ENCODE results near the gene CEP83. TPM values are rescaled to one million over a fixed set of nuclear protein-coding genes. Genes with fewer than 3 reads are reported as not detected.
"Not testable (repeated sequence)": the region's sequence is repeated elsewhere in the genome, so short reads cannot be mapped to it uniquely, and the experiment has no call there.

Gene CEP83
- total RNA-seq, 2 experiments from 2014 or later, result 14.0 to 17.1 TPM

DNA sequence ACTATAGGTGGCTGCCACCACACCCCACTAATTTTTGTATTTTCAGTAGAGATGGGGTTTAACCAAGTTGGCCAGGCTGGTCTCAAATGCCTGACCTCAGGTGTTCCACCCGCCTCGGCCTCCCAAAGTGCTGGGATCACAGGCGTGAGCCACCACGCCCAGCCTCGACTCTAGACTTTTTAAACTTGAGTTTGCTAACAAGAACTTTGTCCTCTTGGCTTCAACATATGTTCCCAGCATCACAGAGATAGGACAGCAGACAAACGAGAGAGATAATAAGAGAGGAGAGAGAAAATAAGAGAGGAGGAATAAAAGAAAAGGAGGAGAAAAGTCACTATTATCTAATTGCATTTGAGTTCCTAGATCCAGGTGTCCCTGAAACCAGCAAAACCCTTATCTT is 119.1 kb downstream of the CEP83 start:
- DNase-seq, result no peak
- ChIA-PET CTCF (no interaction called here), POLR2A (no interaction called here)
- Mint-ChIP-seq H3K27me3 (no peaks in the 10 kb centered on the region), H3K9me3 (peaks cover 5% of the 10 kb centered on the region), H3K4me3 (no peak overlapping the region), H3K27ac (no peak overlapping the region), H3K36me3 (ENCODE audit: low read depth) (peaks cover 14% of the 10 kb centered on the region), H3K4me1 (no peaks in the 10 kb centered on the region)

DNA sequence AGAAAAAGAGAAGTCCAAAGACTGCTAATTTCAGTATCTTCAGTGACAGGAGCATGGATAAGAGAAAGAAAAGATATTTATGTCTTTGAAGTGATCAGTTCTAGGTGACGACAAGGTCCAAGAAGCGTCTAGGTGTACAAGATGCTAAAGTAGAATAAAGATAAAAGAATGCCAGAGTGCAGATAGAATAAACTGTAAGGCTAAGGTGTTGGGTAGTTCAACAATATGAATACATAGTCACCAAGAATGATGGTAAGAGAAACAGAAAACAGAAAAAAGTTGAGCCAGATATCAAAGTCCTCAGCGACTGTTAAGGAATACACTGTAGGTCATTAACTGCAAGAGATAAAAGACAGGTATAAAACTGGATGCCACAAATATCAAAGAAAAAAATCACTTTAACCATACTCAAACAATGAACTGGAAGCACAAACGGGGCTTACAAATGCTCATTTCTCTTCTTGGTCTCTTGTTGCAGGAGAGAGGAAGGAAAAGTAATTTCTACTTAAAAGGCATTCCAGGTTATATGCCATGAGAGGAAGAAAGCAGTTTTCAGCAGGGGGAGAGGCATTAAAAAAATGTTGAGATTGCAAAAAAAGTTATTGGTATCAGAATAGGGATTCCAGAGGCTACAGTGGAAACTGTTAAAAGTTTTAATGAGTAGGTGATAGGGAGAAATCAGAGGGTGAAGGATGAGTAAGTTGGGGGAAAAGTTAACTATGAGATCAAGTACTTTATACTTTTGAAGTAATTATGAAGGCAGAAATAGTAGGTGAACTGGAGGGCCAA is 121.5 kb downstream of the CEP83 start:
- Mint-ChIP-seq H3K4me3 (no peak overlapping the region), H3K4me1 (no peaks in the 10 kb centered on the region), H3K27ac (no peak overlapping the region), H3K9me3 (no peaks in the 10 kb centered on the region), H3K27me3 (no peaks in the 10 kb centered on the region), H3K36me3 (ENCODE audit: low read depth) (peaks cover 11% of the 10 kb centered on the region)
- no peak for DNase-seq
- ChIA-PET POLR2A (no interaction called here), CTCF (interaction anchor here (1.2 kb wide), 1 partner anchor 11 kb away, joined by 3 read pairs; no protein-coding TSS in a partner anchor)

DNA sequence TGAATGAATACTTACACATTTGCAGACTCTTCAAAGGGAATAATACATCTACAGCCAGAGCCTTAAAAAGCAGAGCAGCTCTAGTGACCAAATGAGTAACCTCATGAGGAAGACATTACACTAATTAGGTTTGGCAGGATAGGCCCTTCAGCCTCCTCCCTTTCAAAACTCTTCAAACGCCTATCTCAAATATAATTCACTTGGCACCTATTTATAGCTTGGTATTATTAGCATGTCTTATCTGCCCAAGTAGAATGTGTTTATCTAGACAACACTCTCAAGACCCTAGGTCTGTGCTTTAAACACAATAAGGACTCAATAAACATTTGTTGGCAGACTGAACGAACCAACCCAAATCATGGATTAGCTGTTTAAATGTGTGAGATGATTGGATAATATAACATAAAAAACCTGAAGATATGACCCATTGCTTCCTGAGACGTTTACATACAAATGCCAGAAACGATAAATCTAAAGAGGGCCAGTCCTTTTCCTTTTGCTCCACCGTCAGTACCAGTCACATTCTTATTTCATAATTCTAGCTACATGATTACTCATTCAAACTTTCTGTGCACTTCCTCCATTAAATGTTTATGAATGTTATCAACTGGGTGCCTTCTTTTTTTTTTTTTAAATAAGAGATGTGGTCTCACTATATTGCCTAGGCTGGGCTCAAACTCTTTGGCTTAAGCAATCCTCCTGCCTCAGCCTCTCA is 123.3 kb downstream of the CEP83 start:
- peaks cover 12% of the 10 kb centered on the region for H3K36me3 Mint-ChIP-seq (ENCODE audit: low read depth)
- H3K4me1 Mint-ChIP-seq, result no peaks in the 10 kb centered on the region
- no peaks in the 10 kb centered on the region for H3K27me3 Mint-ChIP-seq
- H3K9me3 Mint-ChIP-seq, result no peaks in the 10 kb centered on the region
- no peak overlapping the region for H3K4me3 Mint-ChIP-seq
- ChIA-PET POLR2A (no interaction called here), CTCF (interaction anchor here (0.6 to 0.9 kb wide), 3 partner anchors 42 to 623 kb away, joined by 4 to 5 read pairs (median 5); no protein-coding TSS in a partner anchor)
- H3K27ac Mint-ChIP-seq, result no peak overlapping the region
- no peak for DNase-seq

DNA sequence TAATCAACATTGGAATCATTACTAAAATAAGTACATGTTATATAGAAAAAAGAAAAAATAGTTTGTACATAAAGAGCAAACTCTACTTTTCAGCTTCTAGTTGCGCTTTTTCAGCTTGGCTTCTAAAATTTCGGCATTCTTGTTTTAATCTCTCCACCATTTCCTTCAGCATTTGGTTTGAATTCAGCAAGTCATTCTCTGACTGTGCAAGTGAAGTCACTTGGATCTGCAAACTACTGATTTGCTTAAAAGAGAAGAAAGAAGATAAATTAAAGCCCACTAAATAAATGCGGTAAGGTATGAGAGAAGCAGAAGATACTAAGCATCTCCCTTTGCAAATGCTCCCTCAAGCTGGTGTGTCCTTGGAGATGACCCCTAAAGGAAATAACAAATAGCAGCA is 126.3 kb downstream of the CEP83 start:
- H3K27ac Mint-ChIP-seq, result no peak overlapping the region
- no peaks in the 10 kb centered on the region for H3K9me3 Mint-ChIP-seq
- no peak overlapping the region for H3K4me3 Mint-ChIP-seq
- POLR2A ChIA-PET, result no interaction called here
- H3K27me3 Mint-ChIP-seq, result no peaks in the 10 kb centered on the region
- H3K36me3 Mint-ChIP-seq (ENCODE audit: low read depth), result peaks cover 18% of the 10 kb centered on the region
- DNase-seq, result no peak
- CTCF ChIA-PET, result no interaction called here
- H3K4me1 Mint-ChIP-seq, result no peaks in the 10 kb centered on the region

DNA sequence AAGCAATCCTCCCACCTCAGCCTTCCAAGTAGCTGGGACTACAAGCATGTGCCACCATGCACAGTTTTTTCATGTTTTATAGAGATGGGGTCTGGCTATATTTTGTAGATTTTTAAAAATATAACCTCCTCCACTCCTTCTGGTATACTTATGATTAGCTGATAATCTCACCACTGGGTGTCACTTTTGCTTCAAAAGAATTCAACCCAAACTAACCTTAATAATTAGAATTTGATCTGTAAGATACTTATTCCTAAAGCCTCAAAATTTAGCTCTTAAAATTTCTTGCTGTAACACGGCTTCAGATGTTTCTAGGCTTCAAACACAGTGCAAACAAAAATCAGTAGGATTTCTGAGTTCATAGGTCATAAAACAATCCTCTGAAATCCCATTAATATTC is 130.3 kb downstream of the CEP83 start:
- peaks cover 4% of the 10 kb centered on the region for H3K9me3 Mint-ChIP-seq
- no peak overlapping the region for H3K4me3 Mint-ChIP-seq
- H3K36me3 Mint-ChIP-seq (ENCODE audit: low read depth), result peaks cover 42% of the 10 kb centered on the region
- POLR2A ChIA-PET, result no interaction called here
- DNase-seq, result no peak
- peaks cover 7% of the 10 kb centered on the region for H3K4me1 Mint-ChIP-seq
- CTCF ChIA-PET, result interaction anchor here (0.6 kb wide), 1 partner anchor 198 kb away, joined by 3 read pairs; no protein-coding TSS in a partner anchor
- H3K27me3 Mint-ChIP-seq, result no peaks in the 10 kb centered on the region
- no peak overlapping the region for H3K27ac Mint-ChIP-seq

DNA sequence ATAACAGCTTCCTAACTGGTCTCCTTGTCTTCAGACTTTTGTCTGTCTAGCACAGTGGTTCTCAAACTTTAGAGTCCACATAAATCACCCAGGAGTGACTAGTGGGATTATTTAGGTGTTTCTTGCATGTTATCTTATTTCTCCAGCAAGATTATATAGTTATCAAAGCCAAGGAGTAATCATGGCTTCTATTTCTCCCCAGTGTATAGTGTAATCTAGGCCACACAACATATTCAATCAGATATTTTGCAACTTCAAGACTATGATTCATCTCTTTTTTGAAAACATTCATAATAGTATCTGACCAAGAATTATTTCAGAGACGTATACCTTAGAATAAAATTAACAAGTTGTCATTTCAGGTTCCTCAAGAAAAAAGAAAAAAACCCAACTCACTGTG is 131.9 kb downstream of the CEP83 start:
- Mint-ChIP-seq H3K27me3 (no peaks in the 10 kb centered on the region), H3K4me3 (no peak overlapping the region), H3K4me1 (peaks cover 7% of the 10 kb centered on the region), H3K9me3 (peaks cover 4% of the 10 kb centered on the region), H3K27ac (no peak overlapping the region), H3K36me3 (ENCODE audit: low read depth) (peaks cover 48% of the 10 kb centered on the region)
- ChIA-PET CTCF (no interaction called here), POLR2A (no interaction called here)
- DNase-seq, result no peak

DNA sequence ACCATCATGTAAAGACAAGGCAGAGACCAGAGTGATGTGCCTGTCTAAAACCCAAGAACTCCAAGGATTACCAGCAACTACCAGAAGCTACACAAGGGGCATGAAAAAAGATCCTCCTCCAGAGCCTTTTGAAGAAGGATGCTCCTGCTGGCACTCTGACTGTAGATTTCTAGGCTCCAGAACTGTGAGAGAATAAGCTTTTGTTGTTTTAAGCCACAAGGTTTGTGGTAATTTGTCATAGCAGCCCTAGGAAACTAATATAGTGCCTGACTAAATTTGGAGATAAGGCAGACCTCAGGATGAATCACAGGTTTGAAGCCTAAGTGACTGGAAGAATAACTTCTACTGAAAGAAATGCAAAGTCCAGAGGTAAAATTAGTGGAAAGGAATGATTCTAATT is 132.9 kb downstream of the CEP83 start:
- Mint-ChIP-seq H3K27me3 (no peaks in the 10 kb centered on the region), H3K4me3 (no peak overlapping the region), H3K4me1 (peaks cover 7% of the 10 kb centered on the region), H3K9me3 (peaks cover 4% of the 10 kb centered on the region), H3K27ac (no peak overlapping the region), H3K36me3 (ENCODE audit: low read depth) (peaks cover 53% of the 10 kb centered on the region)
- CTCF ChIA-PET, result interaction anchor here (0.9 to 1.6 kb wide), 2 partner anchors 12 to 22 kb away, joined by 3 read pairs; no protein-coding TSS in a partner anchor
- no peak for DNase-seq
- POLR2A ChIA-PET, result no interaction called here

DNA sequence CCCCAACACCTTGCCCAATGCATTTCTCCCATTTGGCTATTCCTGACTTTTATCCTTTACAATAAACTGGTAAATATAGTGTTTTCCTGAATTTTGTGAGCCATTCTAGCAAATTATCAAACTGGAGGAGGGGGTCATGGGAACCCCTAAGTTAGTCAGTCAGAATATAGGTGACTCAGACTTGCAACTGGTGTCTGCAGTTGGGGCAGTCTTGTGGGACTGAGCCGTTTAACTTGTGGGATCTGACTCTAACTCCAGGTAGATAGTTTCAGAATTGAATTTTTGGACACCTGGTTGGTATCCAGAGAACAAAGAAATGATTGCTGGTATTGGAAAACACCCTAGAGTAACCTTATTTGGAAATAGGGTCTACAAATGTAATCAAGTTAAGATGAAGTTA is 133.4 kb downstream of the CEP83 start:
- H3K4me1 Mint-ChIP-seq, result peaks cover 7% of the 10 kb centered on the region
- H3K36me3 Mint-ChIP-seq (ENCODE audit: low read depth), result peaks cover 54% of the 10 kb centered on the region
- H3K4me3 Mint-ChIP-seq, result no peak overlapping the region
- H3K27me3 Mint-ChIP-seq, result no peaks in the 10 kb centered on the region
- no peak for DNase-seq
- POLR2A ChIA-PET, result no interaction called here
- CTCF ChIA-PET, result interaction anchor here (1.6 kb wide), 1 partner anchor 12 kb away, joined by 3 read pairs; no protein-coding TSS in a partner anchor
- peaks cover 9% of the 10 kb centered on the region for H3K9me3 Mint-ChIP-seq
- no peak overlapping the region for H3K27ac Mint-ChIP-seq

DNA sequence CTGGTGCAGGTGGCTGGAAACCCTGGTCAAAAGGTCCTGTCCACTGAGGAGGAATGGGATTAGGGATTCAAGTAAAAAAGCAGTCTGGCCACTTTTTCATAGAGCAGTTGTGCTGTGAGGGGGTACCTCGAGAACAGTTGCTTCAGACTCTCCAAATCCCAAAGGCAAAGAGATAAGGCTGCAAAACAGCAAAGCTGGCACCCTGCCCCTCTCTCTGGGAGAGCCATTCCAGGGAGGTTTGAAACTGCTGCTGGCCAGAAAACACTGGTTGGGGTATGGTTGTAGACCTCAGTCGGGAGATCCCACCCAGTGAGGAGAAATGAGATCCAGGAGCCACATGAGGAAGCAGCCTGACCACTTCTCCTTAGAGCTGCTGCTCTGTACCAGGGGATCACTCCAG is 137.3 kb downstream of the CEP83 start:
- Mint-ChIP-seq H3K27me3 (no peaks in the 10 kb centered on the region), H3K4me1 (peaks cover 10% of the 10 kb centered on the region), H3K27ac (no peak overlapping the region), H3K9me3 (peaks cover 47% of the 10 kb centered on the region), H3K36me3 (ENCODE audit: low read depth) (peaks cover 72% of the 10 kb centered on the region), H3K4me3 (no peak overlapping the region)
- POLR2A ChIA-PET, result no interaction called here
- CTCF ChIA-PET, result no interaction called here
- no peak for DNase-seq

DNA sequence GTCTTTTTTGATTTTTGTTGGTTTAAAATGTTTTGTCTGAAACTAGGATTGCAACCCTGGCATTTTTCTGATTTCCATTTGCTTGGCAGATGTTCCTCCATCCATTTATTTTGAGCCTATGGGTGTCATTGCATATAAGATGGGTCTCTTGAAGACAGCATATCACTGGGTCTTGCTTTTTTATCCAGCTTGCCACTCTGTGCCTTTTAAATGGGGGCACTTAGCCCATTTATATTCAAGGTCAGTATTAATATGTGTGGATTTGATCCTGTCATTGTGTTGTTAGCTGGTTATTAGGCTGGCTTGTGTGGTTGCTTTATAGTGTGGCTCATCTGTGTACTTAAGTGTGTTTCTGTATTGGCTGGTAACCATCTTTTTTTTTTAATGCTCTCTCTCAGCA is 139.6 kb downstream of the CEP83 start:
- ChIA-PET CTCF (no interaction called here), POLR2A (no interaction called here)
- Mint-ChIP-seq H3K4me3 (no peak overlapping the region), H3K27ac (no peak overlapping the region), H3K4me1 (peaks cover 3% of the 10 kb centered on the region), H3K27me3 (no peaks in the 10 kb centered on the region), H3K9me3 (peaks cover 57% of the 10 kb centered on the region), H3K36me3 (ENCODE audit: low read depth) (peaks cover 69% of the 10 kb centered on the region)
- DNase-seq, result no peak

DNA sequence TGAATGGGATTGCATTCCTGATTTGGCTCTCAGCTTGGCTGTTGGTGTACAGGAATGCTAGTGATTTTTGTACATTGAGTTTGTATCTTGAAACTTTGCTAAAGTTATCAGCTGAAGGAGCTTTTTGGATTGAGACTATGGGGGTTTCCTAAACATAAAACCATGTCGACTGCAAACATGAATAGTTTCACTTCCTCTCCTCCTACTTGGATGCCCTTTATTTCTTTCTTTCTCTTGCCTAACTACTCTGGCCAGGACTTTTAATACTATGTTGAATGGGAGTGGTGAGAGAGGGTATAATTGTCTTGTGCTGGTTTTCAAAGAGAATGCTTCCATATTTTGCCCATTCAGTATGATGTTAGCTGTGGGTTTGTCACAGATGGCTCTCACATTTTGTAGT is 141.5 kb downstream of the CEP83 start:
- CTCF ChIA-PET, result interaction anchor here (1.2 kb wide), 1 partner anchor 18 kb away, joined by 4 read pairs; no protein-coding TSS in a partner anchor
- DNase-seq, result no peak
- Mint-ChIP-seq H3K4me1 (peaks cover 3% of the 10 kb centered on the region), H3K9me3 (peaks cover 57% of the 10 kb centered on the region), H3K27me3 (no peaks in the 10 kb centered on the region), H3K27ac (no peak overlapping the region), H3K36me3 (ENCODE audit: low read depth) (peaks cover 58% of the 10 kb centered on the region), H3K4me3 (no peak overlapping the region)
- POLR2A ChIA-PET, result no interaction called here

DNA sequence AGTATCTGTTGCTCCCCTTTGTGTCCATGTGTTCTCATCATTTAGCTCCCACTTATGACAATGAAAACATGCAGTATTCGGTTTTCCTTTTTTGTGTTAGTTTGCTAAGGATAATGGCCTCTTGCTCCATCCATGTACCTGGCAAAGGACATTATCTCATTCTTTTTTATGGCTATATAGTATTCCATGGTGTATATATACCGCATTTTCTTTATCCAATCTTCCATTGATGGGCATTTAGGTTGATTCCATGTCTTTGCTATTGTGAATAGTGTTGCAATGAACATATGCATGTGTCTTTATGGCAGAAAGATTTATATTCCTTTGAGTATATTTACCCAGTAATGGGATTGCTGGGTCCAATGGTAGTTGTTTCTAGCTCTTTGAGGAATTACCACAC is 143.1 kb downstream of the CEP83 start:
- POLR2A ChIA-PET, DNase-seq, H3K4me1 Mint-ChIP-seq, H3K4me3 Mint-ChIP-seq, H3K27ac Mint-ChIP-seq, H3K27me3 Mint-ChIP-seq: not testable (repeated sequence)
- peaks cover 55% of the 10 kb centered on the region for H3K9me3 Mint-ChIP-seq
- CTCF ChIA-PET, result interaction anchor here (0.7 kb wide), 1 partner anchor 1390 kb away, joined by 3 read pairs; no protein-coding TSS in a partner anchor
- peaks cover 54% of the 10 kb centered on the region for H3K36me3 Mint-ChIP-seq (ENCODE audit: low read depth)

DNA sequence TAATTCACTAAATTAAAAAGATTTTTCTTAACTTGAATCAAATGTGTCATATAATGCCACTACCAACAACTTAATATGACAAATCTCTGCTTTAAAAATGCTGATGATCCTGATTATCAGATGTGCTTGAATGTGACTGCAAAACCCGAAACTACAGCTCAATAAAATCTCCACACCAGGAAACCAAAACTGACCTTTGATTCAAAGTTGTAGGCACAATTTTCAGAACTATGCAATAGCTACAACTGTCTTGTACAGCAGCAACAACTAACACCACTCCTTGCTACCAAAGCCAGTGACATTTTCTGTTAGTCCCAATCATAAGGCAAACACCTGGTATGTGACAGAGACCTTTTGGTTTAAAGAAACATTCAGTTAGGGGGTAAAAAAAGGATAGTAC is 147.3 kb downstream of the CEP83 start:
- H3K27me3 Mint-ChIP-seq, result no peaks in the 10 kb centered on the region
- ChIA-PET CTCF (interaction anchor here (0.6 kb wide), 1 partner anchor 42 kb away, joined by 3 read pairs; no protein-coding TSS in a partner anchor), POLR2A (no interaction called here)
- peaks cover 5% of the 10 kb centered on the region for H3K4me1 Mint-ChIP-seq
- no peak overlapping the region for H3K4me3 Mint-ChIP-seq
- DNase-seq, result no peak
- H3K27ac Mint-ChIP-seq, result no peak overlapping the region
- H3K36me3 Mint-ChIP-seq (ENCODE audit: low read depth), result peaks cover 47% of the 10 kb centered on the region
- H3K9me3 Mint-ChIP-seq, result peaks cover 13% of the 10 kb centered on the region
